Endothelial cell of umbilical vein (primary cell): ENCODE results near the gene ZBED4.

ENCODE experiments used
- EZH2 ChIP-seq: IDR thresholded peaks from 2 replicates; pipeline ENCODE4 v1.6.1; 2012; ENCODE audit warnings: borderline replicate concordance, low read depth, mild to moderate bottlenecking, moderate library complexity, low read length, inconsistent platforms; ENCODE audit not compliant: severe bottlenecking
- FOS ChIP-seq: IDR thresholded peaks from 2 replicates; pipeline ENCODE4 v1.6.1; 2011; ENCODE audit warnings: mild to moderate bottlenecking, low read length, moderate library complexity, borderline replicate concordance; ENCODE audit not compliant: insufficient read depth
- GATA2 ChIP-seq: IDR thresholded peaks from 2 replicates; pipeline ENCODE4 v1.7.0; 2011; ENCODE audit warnings: low read depth, mild to moderate bottlenecking, moderate library complexity, mixed read lengths, low read length; ENCODE audit not compliant: insufficient read length, insufficient read depth
- POLR2A ChIP-seq: IDR thresholded peaks from 2 replicates; pipeline ENCODE4 v1.6.1; 2012; ENCODE audit warnings: low read depth, mild to moderate bottlenecking, control low read depth, low read length
- TF ChIP-seq, protein P1 (sequence below), 2 donors: IDR thresholded peaks; 1 replicate in 1 of 2; 2 replicates in 1 of 2; pipeline ENCODE4 v1.5.1; 2011; ENCODE audit warnings: low read length in 2 of 2, mild to moderate bottlenecking in 2 of 2, moderate library complexity in 2 of 2, control low read depth in 1 of 2, inconsistent platforms in 1 of 2, low read depth in 1 of 2; ENCODE audit not compliant: insufficient read depth in 1 of 2; ENCODE audit errors: extremely low read depth in 1 of 2

GRCh38 chr22:49865156-49865555 lies 11.5 kb downstream of the ZBED4 start:
- TF ChIP-seq, protein P1, sequence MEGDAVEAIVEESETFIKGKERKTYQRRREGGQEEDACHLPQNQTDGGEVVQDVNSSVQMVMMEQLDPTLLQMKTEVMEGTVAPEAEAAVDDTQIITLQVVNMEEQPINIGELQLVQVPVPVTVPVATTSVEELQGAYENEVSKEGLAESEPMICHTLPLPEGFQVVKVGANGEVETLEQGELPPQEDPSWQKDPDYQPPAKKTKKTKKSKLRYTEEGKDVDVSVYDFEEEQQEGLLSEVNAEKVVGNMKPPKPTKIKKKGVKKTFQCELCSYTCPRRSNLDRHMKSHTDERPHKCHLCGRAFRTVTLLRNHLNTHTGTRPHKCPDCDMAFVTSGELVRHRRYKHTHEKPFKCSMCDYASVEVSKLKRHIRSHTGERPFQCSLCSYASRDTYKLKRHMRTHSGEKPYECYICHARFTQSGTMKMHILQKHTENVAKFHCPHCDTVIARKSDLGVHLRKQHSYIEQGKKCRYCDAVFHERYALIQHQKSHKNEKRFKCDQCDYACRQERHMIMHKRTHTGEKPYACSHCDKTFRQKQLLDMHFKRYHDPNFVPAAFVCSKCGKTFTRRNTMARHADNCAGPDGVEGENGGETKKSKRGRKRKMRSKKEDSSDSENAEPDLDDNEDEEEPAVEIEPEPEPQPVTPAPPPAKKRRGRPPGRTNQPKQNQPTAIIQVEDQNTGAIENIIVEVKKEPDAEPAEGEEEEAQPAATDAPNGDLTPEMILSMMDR (IDR thresholded peaks at IDR 0.05; ENCODE audit: extremely low read depth in 1 of 2, insufficient read depth in 1 of 2, low read depth in 1 of 2, low read length in 2 of 2) = no peak
- TF ChIP-seq GATA2 = no peak
- TF ChIP-seq FOS = no peak
- TF ChIP-seq POLR2A = no peak
- TF ChIP-seq EZH2 = no peak
